Endothelial cell of umbilical vein (primary cell): Measurements from ENCODE around the gene ARHGEF7. TPM values are rescaled to one million over a fixed set of nuclear protein-coding genes. Genes with fewer than 3 reads are reported as not detected.

Experiments used
- BruUV-seq: library from RNA; stranded (reverse); fragments of 400-500 nt; replicated peaks from 2 replicates; lab custom pipeline; 2021; lab: Mats Ljungman, UMichigan
- CTCF ChIA-PET: fragments of 300-600, 350-600 bp; sonication (Branson Sonifier 250); formaldehyde crosslinking; loops from one replicate; lab custom pipeline; 2021; ENCODE audit warnings: antibody characterized with exemption, inconsistent platforms; lab: Charles Lee
- POLR2A ChIA-PET: fragments of 300-600, 350-600 bp; sonication (Branson Sonifier 250); formaldehyde crosslinking; loops from one replicate; lab custom pipeline; 2021; ENCODE audit warnings: antibody characterized with exemption, inconsistent platforms; lab: Charles Lee
- DNase-seq: peaks from one replicate; pipeline ENCODE4 v3.0.0-alpha.2; 2011; ENCODE audit warnings: low read depth, low spot score
- FAIRE-seq: peaks from 2 replicates; lab custom pipeline; 2011; peaks lifted over from hg19 to GRCh38; lab: Jason Lieb, UNC
- H2AFZ ChIP-seq: 2 replicates; pipeline ENCODE4 v1.6.0; 2012; ENCODE audit warnings: low read depth, low read length, control low read depth, inconsistent platforms
- H3K27ac ChIP-seq: 2 replicates; pipeline ENCODE4 v1.5.1; 2011; ENCODE audit warnings: low read depth, mild to moderate bottlenecking, control low read depth, low read length, moderate library complexity; ENCODE audit not compliant: insufficient read depth
- H3K27me3 ChIP-seq, 2 experiments: 2 replicates each; pipeline versions ENCODE4 v1.6.0 to v1.6.1; 2011; ENCODE audit warnings: low read length in 2 of 2, mixed read lengths in 1 of 2; ENCODE audit not compliant: control insufficient read depth in 2 of 2, insufficient read depth in 2 of 2
- H3K36me3 ChIP-seq, 2 experiments: 2 replicates in 1 of 2; 3 replicates in 1 of 2; pipeline ENCODE4 v1.5.1; 2011; ENCODE audit warnings: low read length in 2 of 2, mild to moderate bottlenecking in 1 of 2, moderate library complexity in 1 of 2; ENCODE audit not compliant: control insufficient read depth in 2 of 2, insufficient read depth in 2 of 2; ENCODE audit errors: extremely low read depth in 1 of 2
- H3K4me1 ChIP-seq: 3 replicates; pipeline ENCODE4 v1.5.1; 2011; ENCODE audit warnings: mild to moderate bottlenecking, low read length; ENCODE audit not compliant: control insufficient read depth, insufficient read depth; ENCODE audit errors: extremely low read depth
- H3K4me2 ChIP-seq: 2 replicates; pipeline ENCODE4 v1.6.1; 2011; ENCODE audit warnings: low read length, control low read depth, mixed read lengths; ENCODE audit not compliant: insufficient read depth
- H3K4me3 ChIP-seq, 3 experiments: fragments of 200-600 bp in 1 of 3; sonication (generic), shearing (Covaris generic) in 1 of 3; replicated peaks in 1 of 3; 2 replicates each; pipeline ENCODE4 v1.5.1; 2011 to 2016; ENCODE audit warnings: control low read depth in 3 of 3, low read length in 3 of 3, mild to moderate bottlenecking in 2 of 3, inconsistent platforms in 1 of 3, low read depth in 1 of 3, moderate library complexity in 1 of 3; ENCODE audit not compliant: insufficient read depth in 1 of 3
- H3K79me2 ChIP-seq: 2 replicates; pipeline ENCODE4 v1.6.0; 2012; ENCODE audit warnings: low read length, inconsistent platforms; ENCODE audit not compliant: control insufficient read depth, insufficient read depth
- H3K9ac ChIP-seq: replicated peaks from 2 replicates; pipeline ENCODE3; 2011; ENCODE audit warnings: low read length, control low read depth; ENCODE audit not compliant: insufficient read depth; ENCODE audit errors: extremely low read depth
- H3K9me1 ChIP-seq: replicated peaks from 3 replicates; pipeline ENCODE4 v1.6.0; 2011; ENCODE audit warnings: mild to moderate bottlenecking, low read length; ENCODE audit not compliant: control insufficient read depth, insufficient read depth; ENCODE audit errors: extremely low read depth
- H3K9me3 ChIP-seq: replicated peaks from 2 replicates; pipeline ENCODE4 v1.5.1; 2012; ENCODE audit warnings: low read length, inconsistent platforms; ENCODE audit not compliant: control insufficient read depth, insufficient read depth
- H4K20me1 ChIP-seq: replicated peaks from 2 replicates; pipeline ENCODE3; 2011; ENCODE audit warnings: mild to moderate bottlenecking, low read length; ENCODE audit not compliant: control insufficient read depth, insufficient read depth; ENCODE audit errors: extremely low read depth
- EZH2 ChIP-seq: IDR thresholded peaks from 2 replicates; pipeline ENCODE4 v1.6.1; 2012; ENCODE audit warnings: borderline replicate concordance, low read depth, mild to moderate bottlenecking, moderate library complexity, low read length, inconsistent platforms; ENCODE audit not compliant: severe bottlenecking
- FOS ChIP-seq: IDR thresholded peaks from 2 replicates; pipeline ENCODE4 v1.6.1; 2011; ENCODE audit warnings: mild to moderate bottlenecking, low read length, moderate library complexity, borderline replicate concordance; ENCODE audit not compliant: insufficient read depth
- GATA2 ChIP-seq: IDR thresholded peaks from 2 replicates; pipeline ENCODE4 v1.7.0; 2011; ENCODE audit warnings: low read depth, mild to moderate bottlenecking, moderate library complexity, mixed read lengths, low read length; ENCODE audit not compliant: insufficient read length, insufficient read depth
- JUN ChIP-seq: IDR thresholded peaks from 2 replicates; pipeline ENCODE4 v1.6.1; 2011; ENCODE audit warnings: borderline replicate concordance, low read depth; ENCODE audit not compliant: insufficient read length, insufficient read depth
- MYC ChIP-seq: IDR thresholded peaks from one replicate; pipeline ENCODE4 v1.6.1; 2011; ENCODE audit warnings: mild to moderate bottlenecking, low read depth, low read length
- POLR2A ChIP-seq: IDR thresholded peaks from 2 replicates; pipeline ENCODE4 v1.6.1; 2012; ENCODE audit warnings: low read depth, mild to moderate bottlenecking, control low read depth, low read length
- POLR2AphosphoS5 ChIP-seq: IDR thresholded peaks from 2 replicates; pipeline ENCODE4 v1.6.1; 2012; ENCODE audit warnings: low read depth, mild to moderate bottlenecking, control low read depth, low read length, moderate library complexity; ENCODE audit not compliant: insufficient read depth
- dilution Hi-C: fragments of 300-500 bp; cut with MboI; formaldehyde crosslinking; loops from one replicate; pipeline ENCODE4 v1.15.0; 2019; ENCODE audit warnings: low sequenced_read_pairs; ENCODE audit not compliant: extremely low pct_ligation_motif_present
- intact Hi-C: fragments of 100-400 bp; cut with micrococcal nuclease; formaldehyde crosslinking; loops from one replicate; pipeline ENCODE4 v1.10.0; 2022
- polyA plus RNA-seq, 4 experiments: library from polyadenylated mRNA; depleted of rRNA in 3 of 4; stranded (reverse) in 3 of 4; unstranded in 1 of 4; fragments of >200 nt; gene quantifications; 2 replicates each; pipeline versions ENCODE4 v1.2.1 to v1.2.3, GENCODE V29; 2011 to 2012; ENCODE audit warnings: missing spikeins in 1 of 4
- total RNA-seq: library from RNA; stranded (reverse); gene quantifications from 2 replicates; pipeline ENCODE4 v1.2.3, GENCODE V29; 2021
- TF ChIP-seq, protein P1 (sequence below), 2 donors: IDR thresholded peaks; 1 replicate in 1 of 2; 2 replicates in 1 of 2; pipeline ENCODE4 v1.5.1; 2011; ENCODE audit warnings: low read length in 2 of 2, mild to moderate bottlenecking in 2 of 2, moderate library complexity in 2 of 2, control low read depth in 1 of 2, inconsistent platforms in 1 of 2, low read depth in 1 of 2; ENCODE audit not compliant: insufficient read depth in 1 of 2; ENCODE audit errors: extremely low read depth in 1 of 2
- TF ChIP-seq, protein P2 (sequence below): IDR thresholded peaks from 2 replicates; pipeline ENCODE4 v1.6.1; 2011; ENCODE audit not compliant: insufficient read depth, insufficient read length

ARHGEF7 gene
- total and polyA plus RNA-seq, 2 donors (not counting 3 experiments of a cell fraction or from before 2014, with no cell fraction given) = 94.9 to 155 TPM

DNA sequence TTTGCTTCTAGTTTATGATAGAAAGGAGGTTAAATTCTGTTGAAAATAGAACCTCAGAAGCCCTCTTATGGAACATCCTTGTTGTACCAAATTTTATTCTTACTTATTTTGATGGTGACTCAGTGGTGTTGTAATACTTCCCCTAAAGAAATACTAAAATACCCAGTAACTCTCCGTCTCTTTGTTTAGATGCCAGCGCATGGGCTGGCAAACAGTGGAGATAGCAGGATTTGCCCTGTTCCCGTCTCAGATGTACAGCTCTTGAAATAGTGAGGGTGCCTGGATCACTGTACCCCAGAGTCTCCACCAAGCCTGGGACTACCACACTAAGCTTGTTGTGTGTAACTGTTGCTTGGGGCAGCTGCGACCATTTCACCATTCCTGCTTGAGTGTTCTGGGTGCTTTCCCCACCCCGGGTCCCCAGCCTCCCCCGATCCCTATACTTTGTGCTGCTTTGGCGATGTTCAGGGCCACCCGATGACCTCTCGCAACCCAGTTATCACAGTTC is 138.3 kb downstream of the ARHGEF7 start:
- FAIRE-seq (no peak), DNase-seq (no peak)
- no TSS peak for BruUV-seq
- Histone ChIP-seq H3K79me2 (peaks cover 40% of the 10 kb centered on the region), H3K9ac (no peak overlapping the region), H3K9me3 (no peaks in the 10 kb centered on the region), H3K27me3 (no peaks in the 10 kb centered on the region), H3K4me1 (peaks cover 13% of the 10 kb centered on the region), H3K4me3 (no peak overlapping the region), H3K4me2 (no peak overlapping the region), H2AFZ (no peak overlapping the region), H3K9me1 (no peaks in the 10 kb centered on the region), H3K36me3 (peaks cover 6 to 25% of the 10 kb centered on the region in 2 experiments), H3K27ac (no peak overlapping the region), H4K20me1 (peaks cover under 1% of the 10 kb centered on the region)
- ChIA-PET CTCF (no interaction called here), POLR2A (no interaction called here)
- dilution Hi-C loops (no loop called here), intact Hi-C loops (no loop called here)
- TF ChIP-seq FOS (no peak), EZH2 (no peak), MYC (no peak), JUN (no peak), POLR2AphosphoS5 (no peak), POLR2A (no peak), GATA2 (no peak)
- TF ChIP-seq, protein P1, sequence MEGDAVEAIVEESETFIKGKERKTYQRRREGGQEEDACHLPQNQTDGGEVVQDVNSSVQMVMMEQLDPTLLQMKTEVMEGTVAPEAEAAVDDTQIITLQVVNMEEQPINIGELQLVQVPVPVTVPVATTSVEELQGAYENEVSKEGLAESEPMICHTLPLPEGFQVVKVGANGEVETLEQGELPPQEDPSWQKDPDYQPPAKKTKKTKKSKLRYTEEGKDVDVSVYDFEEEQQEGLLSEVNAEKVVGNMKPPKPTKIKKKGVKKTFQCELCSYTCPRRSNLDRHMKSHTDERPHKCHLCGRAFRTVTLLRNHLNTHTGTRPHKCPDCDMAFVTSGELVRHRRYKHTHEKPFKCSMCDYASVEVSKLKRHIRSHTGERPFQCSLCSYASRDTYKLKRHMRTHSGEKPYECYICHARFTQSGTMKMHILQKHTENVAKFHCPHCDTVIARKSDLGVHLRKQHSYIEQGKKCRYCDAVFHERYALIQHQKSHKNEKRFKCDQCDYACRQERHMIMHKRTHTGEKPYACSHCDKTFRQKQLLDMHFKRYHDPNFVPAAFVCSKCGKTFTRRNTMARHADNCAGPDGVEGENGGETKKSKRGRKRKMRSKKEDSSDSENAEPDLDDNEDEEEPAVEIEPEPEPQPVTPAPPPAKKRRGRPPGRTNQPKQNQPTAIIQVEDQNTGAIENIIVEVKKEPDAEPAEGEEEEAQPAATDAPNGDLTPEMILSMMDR (IDR thresholded peaks at IDR 0.05; ENCODE audit: extremely low read depth in 1 of 2, insufficient read depth in 1 of 2, low read depth in 1 of 2, low read length in 2 of 2) = no peak
- TF ChIP-seq, protein P2, sequence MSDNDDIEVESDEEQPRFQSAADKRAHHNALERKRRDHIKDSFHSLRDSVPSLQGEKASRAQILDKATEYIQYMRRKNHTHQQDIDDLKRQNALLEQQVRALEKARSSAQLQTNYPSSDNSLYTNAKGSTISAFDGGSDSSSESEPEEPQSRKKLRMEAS = no peak
